HG02943 (cell line): Measurements from ENCODE around the gene KDM4B.

Experiments
- ATAC-seq: cut with Tn5 transposase; IDR thresholded peaks from one replicate; pipeline ENCODE4 v1.9.1; 2021; ENCODE audit warnings: mild to moderate bottlenecking, low read depth, moderate library complexity; ENCODE audit not compliant: unreplicated experiment

KDM4B gene

GRCh38 chr19:5064896-5065295 lies 96.0 kb downstream of the KDM4B start:
- ATAC-seq, result no peak

- no peak for ATAC-seq
Measured at GRCh38 chr19:5065663-5066093, 96.8 kb downstream of the KDM4B start.

GRCh38 chr19:5066768-5067167 lies 97.9 kb downstream of the KDM4B start:
- no peak for ATAC-seq

GRCh38 chr19:5067678-5068077 lies 98.8 kb downstream of the KDM4B start:
- ATAC-seq, result no peak

- no peak for ATAC-seq
Measured at GRCh38 chr19:5068233-5069072, 99.5 kb downstream of the KDM4B start.

GRCh38 chr19:5070331-5070730 lies 101.4 kb downstream of the KDM4B start:
- no peak for ATAC-seq

GRCh38 chr19:5070930-5071329 lies 102.0 kb downstream of the KDM4B start:
- ATAC-seq, result no peak

GRCh38 chr19:5071579-5071978 lies 102.7 kb downstream of the KDM4B start:
- ATAC-seq, result no peak

GRCh38 chr19:5072115-5072514 lies 103.2 kb downstream of the KDM4B start:
- no peak for ATAC-seq

- no peak for ATAC-seq
Measured at GRCh38 chr19:5073153-5073844, 104.4 kb downstream of the KDM4B start.

GRCh38 chr19:5074407-5074806 lies 105.5 kb downstream of the KDM4B start:
- ATAC-seq, result no peak

- no peak for ATAC-seq
Measured at GRCh38 chr19:5074830-5075394, 106.0 kb downstream of the KDM4B start.

GRCh38 chr19:5075597-5075996 lies 106.7 kb downstream of the KDM4B start:
- no peak for ATAC-seq

- no peak for ATAC-seq
Measured at GRCh38 chr19:5076440-5077208, 107.7 kb downstream of the KDM4B start.

GRCh38 chr19:5077209-5077515 lies 108.2 kb downstream of the KDM4B start:
- ATAC-seq, result no peak

GRCh38 chr19:5078182-5078581 lies 109.3 kb downstream of the KDM4B start:
- ATAC-seq, result no peak

- no peak for ATAC-seq
Measured at GRCh38 chr19:5078666-5079065, 109.8 kb downstream of the KDM4B start.

GRCh38 chr19:5079071-5079774 lies 110.3 kb downstream of the KDM4B start:
- no peak for ATAC-seq

GRCh38 chr19:5080030-5080654 lies 111.2 kb downstream of the KDM4B start:
- ATAC-seq, result no peak

GRCh38 chr19:5080809-5081208 lies 111.9 kb downstream of the KDM4B start:
- ATAC-seq, result no peak
